Activated CD4-positive, CD25-positive, alpha-beta regulatory T cell (primary cell): ENCODE results near the gene ANAPC15.

Experiments used
- DNase-seq, 4 experiments: peaks; one replicate each; lab custom pipeline; 2025; lab: John Stamatoyannopoulos, UW

The ANAPC15 gene

DNA sequence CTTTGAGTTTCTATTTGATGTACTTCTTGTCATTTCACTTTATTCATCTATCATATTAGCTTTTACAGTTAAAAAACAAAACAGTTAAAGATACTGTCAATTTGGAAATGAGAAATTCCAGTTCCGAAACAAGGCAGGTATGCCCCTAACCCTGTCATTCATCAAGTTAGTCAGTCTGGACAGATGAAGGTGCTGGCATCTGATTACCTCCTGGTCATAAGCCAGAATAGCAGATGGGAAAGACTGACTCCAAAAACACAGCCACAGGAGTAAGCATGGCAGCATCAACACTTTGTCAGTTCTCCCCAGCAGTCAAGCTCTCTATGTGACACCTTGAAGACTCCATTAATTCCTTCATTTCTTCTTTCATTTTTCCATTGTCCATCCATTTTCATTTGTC is 27.5 kb downstream of the ANAPC15 start:
- no peak for DNase-seq

DNA sequence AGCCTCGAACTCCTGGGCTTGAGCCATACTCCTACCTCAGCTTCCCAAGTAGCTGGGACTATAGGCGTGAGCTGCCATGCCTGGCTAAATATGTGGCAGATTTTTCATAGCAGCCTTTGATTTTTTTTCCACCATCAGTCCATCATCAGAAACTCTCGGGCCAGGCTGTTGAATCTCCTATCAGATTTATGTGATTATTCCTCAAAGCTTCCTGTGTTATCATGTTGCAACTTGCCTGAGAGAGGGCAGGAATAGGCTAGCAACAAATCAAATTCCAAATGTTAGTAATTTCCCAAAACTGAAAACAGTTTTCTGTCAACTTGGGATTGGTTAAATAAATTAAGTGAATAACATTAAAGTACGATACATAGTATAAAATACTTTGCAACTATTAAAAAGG is 28.4 kb downstream of the ANAPC15 start:
- DNase-seq: no peak

DNA sequence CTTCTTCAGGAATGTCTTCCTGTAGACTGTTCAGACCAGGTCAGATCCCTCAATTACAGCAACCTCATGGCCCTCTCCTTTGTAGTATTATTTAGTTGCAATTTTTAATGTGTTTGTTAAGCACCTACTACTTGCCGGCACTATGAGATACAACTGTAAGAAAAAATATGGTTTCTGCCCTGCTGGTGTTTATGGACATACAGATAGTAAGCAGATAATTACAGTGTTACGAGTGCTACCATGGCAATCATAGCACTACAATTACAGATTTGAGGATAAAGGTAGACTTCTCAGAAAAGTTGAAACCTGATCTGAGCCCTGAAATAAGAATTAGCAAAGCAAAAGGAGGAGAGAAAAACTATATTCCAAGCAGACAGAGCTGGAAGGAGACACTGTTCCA is 29.1 kb downstream of the ANAPC15 start:
- no peak for DNase-seq

DNA sequence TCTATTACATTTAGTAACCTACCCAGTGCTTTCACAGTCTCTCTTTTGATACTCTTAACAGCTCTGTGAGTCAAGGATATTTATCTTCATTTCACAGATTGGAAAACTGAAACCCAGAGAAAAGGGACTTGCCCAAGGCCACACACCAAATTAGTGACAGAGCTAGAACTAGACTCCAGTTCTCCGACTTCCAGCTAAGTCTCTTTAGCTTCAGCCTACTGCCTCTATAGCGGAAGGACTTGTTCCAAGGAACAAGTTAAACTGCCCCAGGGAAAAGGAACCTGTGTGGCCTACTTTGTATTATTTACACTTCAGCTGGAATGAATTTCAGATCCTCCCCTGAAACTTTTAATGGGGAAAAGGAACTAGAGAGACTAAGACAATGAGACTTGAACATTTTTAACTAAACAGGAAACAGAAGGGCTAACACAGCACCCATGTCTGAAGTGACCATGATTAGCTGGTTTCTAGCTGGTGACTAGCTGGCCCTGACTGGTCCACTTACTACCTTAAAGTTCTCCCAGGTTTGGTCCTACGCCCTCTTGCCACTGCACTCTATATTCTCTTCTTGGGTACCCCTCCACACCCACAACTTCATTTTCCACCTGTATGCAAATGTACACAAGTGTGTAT is 30.6 kb downstream of the ANAPC15 start:
- DNase-seq: no peak

DNA sequence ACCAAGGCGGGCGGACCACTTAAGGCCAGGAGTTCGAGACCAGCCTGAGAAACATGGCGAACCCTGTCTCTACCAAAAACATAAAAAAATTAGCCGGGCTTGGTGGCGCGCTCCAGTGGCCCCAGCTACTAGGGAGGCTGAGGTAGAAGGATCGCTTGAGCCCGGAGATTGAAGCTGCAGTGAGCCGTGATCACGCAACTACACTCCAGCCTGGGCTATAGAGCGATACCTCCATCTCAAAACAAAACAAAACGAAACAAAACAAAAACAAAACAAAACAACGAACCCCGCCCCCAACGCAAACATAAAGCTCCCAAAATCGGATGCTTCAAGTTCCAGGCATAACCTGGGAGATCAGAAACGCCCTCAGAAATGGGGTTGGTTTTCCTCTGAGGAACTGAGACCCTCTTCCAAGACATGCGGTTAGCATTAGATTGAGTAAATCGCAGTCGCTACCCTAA is 31.3 kb downstream of the ANAPC15 start:
- no peak for DNase-seq

GRCh38 chr11:72080326-72081183 is 31.9 kb downstream of the ANAPC15 start, which contains the start of the genes LRRC51 and NUMA1:
Gene LRRC51, plus strand, starts transcription at chr11:72080850. Its CDS starts 8,234 bp downstream, at chr11:72089084.
Gene NUMA1, minus strand, starts transcription at chr11:72080542. Its CDS starts 44,599 bp downstream, at chr11:72035943.
- peak; percentile 94 to 98 (median 97) for DNase-seq

GRCh38 chr11:72079819-72080325 is 32.6 kb downstream of the ANAPC15 start:
- no peak for DNase-seq

DNA sequence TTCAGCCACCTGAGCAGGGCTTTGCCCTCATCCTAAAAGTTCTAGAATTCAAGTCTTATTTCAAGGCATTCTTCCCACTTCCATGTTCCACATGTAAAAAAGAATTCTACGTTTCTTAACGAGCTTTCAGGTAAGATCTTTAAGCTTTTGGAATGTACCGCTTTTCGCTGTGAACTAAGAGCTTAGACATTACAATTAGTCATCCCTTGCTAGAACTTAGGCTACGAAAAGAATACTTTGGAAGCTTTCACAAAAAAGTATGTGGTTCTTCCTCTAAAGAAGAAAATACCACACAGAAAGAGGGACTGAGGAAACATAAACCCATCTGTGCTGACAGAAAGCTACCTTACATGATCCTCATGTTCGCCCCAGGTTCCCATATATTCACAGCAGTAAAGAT is 34.0 kb downstream of the ANAPC15 start:
- DNase-seq: no peak

- no peak for DNase-seq
These were observed 36.7 kb downstream of the ANAPC15 start for GRCh38 chr11:72075756-72076155.

DNA sequence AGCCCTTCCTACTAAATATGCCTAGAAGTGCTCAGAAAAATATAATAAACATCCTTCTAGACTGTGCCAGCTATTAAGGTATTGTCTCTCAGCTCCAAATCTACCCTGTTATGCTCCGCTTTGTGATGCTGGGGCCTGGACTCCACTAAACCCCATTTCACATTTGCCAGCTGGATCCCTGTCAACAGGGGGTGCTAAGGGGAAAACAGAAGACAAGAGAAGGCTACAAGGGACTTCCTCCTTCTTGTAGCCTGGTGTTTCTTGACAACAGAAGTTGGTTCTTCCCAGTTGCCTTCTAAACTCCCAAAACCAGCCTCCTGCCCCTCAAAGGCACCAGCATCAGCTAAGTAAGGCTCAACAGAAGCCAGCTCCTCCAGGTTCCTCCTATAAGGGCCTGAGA is 37.4 kb downstream of the ANAPC15 start:
- no peak for DNase-seq

DNA sequence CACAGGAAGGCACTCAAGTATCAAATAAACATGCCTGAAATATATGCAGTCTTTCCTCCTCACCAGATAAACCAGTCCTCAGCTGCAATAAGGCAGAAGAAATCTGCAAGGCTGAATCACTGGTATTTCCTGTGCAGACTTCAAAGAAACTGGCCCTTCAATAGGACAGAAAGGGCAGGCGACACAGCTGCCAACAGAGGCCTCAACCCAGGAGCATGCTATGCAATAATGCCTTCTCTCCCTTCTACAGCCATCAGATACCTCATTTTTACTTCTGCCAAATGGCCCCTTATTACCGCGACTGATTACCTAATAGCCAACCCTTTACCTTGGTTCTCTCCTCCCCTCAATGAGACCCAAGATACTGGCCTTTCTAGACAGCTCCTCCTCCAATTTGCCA is 40.1 kb downstream of the ANAPC15 start:
- no peak for DNase-seq

DNA sequence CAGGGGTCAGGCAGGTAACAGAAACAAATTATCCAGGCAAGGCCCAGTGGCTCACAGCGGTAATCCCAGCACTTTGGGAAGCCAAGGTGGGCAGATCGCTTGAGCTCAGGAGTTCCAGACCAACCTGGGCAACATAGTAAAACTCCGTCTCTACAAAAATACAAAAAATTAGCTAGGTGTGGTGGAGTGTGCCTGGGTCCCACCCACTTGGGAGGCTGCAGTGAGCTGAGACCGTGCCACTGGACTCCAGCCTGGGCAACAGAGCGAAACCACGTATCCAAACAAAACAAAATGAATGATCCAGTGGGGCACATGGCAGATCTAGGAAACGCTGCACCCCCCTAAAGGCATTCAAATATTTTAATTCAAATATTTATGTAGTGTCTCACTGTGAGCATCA is 42.0 kb downstream of the ANAPC15 start:
- DNase-seq: no peak

DNA sequence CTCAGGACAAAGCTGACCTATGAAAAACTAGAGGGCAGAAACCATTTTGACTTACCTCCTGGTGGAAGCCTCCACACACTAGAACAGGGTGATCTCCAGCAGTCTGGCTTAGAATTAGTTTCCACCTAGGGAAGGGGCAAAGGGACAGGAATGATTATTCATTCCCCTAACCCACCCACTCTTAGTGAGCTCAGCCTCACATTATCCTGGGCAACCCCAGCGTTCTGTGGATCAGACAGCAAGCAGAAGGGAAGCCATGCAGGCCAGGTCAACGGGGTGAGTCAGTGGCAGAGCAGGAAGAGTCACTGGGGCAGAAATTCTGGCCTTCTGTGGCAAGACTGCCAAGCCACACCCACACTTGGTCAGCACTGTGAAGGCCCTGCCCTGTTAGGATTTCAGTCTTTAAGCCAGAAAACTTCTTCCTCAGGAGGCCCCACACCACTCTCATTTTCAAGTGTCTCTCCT is 42.7 kb downstream of the ANAPC15 start:
- no peak for DNase-seq

- no peak for DNase-seq
These were observed 43.3 kb downstream of the ANAPC15 start for GRCh38 chr11:72069200-72069599.

GRCh38 chr11:72067676-72068075 is 44.8 kb downstream of the ANAPC15 start:
- no peak for DNase-seq

- DNase-seq: no peak
These were observed 45.2 kb downstream of the ANAPC15 start for GRCh38 chr11:72067266-72067665.

DNA sequence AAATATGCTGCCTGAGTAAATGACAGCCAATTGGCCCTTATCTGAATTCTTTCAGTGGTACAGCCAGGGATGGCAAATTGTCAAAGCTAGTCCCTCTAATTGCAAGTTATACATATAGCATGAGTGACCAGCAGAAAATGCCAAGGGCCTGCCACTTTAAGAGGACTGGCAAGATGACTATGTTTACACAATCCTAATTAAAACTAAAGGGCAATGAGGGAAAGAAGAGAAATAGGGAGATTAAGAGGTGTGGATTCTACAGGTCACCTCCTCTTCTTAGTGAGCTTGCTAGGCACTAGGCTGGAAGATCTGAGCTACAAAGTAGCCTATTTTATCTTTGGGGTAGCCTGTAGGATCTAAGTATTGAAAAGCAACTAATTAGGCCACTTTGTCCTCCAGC is 45.6 kb downstream of the ANAPC15 start:
- no peak for DNase-seq

DNA sequence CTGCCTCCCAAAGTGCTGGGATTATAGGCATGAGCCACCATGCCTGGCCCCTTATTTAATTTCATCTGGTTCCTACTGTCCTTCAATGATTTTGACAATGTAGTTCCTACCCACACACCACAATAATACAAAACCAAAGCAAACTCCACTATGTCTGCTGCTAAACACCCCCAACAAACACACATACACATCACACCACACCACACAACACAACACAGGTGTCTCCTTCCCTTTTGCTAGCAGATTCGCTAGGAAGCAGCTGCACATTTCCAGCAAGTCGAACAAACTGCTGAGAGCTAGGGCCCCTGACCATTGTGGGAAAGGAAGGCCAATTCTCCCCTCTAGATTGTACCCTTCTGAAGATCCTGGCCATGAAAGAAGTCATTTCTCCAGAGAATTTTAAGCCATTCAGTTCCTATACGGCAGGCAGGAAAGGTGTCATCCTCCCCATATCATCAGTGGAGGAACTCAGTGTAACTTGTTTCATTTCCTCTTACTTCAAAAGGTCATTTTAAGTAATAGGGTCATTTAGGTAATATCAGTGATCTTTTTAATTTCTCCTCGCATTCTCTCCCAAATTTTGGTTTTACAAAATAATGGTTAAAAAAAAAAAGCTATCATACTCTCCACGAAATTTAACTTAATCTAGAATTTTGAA is 50.6 kb downstream of the ANAPC15 start:
- no peak for DNase-seq
